Peyer's patch (tissue), 4 donors: ENCODE measurements around the gene CCN2.

Experiments used
- CTCF ChIP-seq, 6 experiments: fragments of 450-650 bp in 4 of 6; fragments of 200-600 bp in 2 of 6; sonication (generic) in 1 of 6; IDR thresholded peaks; one replicate each; pipeline ENCODE4 v1.5.1; 2017 to 2019; ENCODE audit warnings: antibody characterized with exemption in 6 of 6, mild to moderate bottlenecking in 3 of 6, moderate library complexity in 1 of 6
- POLR2A ChIP-seq, 2 donors: fragments of 450-650 bp; IDR thresholded peaks; one replicate each; pipeline ENCODE4 v1.5.1; 2017; ENCODE audit warnings: antibody characterized with exemption in 2 of 2, mild to moderate bottlenecking in 2 of 2, moderate library complexity in 2 of 2

GRCh38 chr6:131946992-131947955, 3.9 kb downstream of the CCN2 start:
- TF ChIP-seq CTCF (IDR thresholded peaks at IDR 0.05) (no peak), POLR2A (IDR thresholded peaks at IDR 0.05) (no peak)
